Endothelial cell of hepatic sinusoid (primary cell): ENCODE measurements around the gene STARD13.

Experiments used
- in situ Hi-C: cut with HindIII; loops from 2 replicates; pipeline ENCODE4 v1.10.0; 2017; ENCODE audit warnings: low sequenced_read_pairs

Gene STARD13, protein sequence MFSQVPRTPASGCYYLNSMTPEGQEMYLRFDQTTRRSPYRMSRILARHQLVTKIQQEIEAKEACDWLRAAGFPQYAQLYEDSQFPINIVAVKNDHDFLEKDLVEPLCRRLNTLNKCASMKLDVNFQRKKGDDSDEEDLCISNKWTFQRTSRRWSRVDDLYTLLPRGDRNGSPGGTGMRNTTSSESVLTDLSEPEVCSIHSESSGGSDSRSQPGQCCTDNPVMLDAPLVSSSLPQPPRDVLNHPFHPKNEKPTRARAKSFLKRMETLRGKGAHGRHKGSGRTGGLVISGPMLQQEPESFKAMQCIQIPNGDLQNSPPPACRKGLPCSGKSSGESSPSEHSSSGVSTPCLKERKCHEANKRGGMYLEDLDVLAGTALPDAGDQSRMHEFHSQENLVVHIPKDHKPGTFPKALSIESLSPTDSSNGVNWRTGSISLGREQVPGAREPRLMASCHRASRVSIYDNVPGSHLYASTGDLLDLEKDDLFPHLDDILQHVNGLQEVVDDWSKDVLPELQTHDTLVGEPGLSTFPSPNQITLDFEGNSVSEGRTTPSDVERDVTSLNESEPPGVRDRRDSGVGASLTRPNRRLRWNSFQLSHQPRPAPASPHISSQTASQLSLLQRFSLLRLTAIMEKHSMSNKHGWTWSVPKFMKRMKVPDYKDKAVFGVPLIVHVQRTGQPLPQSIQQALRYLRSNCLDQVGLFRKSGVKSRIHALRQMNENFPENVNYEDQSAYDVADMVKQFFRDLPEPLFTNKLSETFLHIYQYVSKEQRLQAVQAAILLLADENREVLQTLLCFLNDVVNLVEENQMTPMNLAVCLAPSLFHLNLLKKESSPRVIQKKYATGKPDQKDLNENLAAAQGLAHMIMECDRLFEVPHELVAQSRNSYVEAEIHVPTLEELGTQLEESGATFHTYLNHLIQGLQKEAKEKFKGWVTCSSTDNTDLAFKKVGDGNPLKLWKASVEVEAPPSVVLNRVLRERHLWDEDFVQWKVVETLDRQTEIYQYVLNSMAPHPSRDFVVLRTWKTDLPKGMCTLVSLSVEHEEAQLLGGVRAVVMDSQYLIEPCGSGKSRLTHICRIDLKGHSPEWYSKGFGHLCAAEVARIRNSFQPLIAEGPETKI

DNA sequence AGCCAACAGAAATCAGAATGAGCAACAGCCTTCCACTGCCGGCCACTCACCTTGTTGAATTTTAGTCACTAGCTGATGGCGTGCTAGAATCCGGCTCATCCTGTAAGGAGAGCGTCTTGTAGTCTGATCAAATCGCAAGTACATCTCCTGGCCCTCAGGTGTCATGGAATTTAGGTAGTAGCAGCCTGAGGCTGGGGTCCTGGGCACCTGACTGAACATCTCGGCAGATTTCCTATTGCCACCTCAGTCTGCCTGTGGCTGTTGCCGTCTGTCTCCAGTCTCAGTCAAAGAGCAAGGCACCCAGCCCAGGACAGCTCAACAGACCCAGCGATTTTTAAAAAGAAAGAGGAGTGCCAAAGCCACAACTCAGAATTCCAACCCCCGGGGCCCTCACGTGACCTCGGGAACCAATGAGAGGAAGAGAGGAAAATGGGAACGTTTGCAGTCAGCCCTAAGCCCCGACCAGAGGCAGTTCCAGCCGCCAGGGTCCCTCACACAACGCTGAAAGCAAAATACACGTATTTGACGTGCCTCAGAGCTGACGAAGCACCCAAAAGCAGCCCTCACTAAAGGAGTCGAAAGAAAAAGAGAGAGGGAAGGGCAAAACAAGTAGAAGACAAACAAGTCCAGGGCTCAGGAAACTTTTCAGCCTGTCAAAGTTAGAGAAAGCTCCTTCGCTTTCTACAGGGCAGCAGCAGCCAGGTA lies at the start of gene STARD13:
Gene STARD13 (minus strand): TSS at position 336 of the 705 bp plus-strand sequence. CDS start 117 bp downstream, at position 219.
- in situ Hi-C loops = no loop called here

DNA sequence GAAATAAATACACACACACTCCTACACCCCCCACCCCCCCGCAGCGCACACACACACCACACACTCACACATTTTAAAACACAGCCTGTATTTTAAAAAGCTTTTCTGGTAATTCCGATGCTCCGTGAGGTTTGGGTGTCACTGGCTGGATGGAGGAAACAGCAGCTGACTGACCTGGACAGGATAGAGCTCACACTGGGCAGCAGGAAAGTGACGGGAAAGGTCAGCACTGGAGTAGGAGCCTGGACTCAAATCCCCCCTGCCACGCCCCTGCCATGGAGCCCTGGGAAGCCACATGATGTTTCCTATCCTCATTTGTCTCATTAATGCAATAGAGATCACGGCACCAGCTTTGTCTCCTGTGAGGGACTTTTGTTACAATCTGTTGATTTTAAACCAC lies 49.3 kb upstream of the STARD13 start:
- in situ Hi-C loops = no loop called here

DNA sequence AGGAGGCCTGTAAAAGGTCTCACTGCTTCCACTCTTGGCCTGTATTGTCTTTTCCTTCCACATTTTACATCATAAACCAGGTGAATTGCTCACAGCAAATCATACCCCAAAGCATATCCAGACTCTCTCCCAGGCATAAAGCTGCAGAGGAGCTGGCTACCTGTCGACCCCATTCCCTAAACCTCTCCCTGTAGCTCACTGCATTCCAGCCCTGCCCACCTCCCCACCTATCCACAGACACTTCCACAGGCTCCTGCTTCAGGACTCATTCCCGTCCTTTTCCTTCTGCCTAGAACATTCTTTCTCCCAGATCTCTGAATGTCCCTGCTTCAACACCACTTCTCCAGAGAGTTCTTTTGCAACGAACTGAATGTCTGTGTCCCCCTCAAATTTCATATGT lies 46.4 kb upstream of the STARD13 start:
- in situ Hi-C loops = no loop called here

DNA sequence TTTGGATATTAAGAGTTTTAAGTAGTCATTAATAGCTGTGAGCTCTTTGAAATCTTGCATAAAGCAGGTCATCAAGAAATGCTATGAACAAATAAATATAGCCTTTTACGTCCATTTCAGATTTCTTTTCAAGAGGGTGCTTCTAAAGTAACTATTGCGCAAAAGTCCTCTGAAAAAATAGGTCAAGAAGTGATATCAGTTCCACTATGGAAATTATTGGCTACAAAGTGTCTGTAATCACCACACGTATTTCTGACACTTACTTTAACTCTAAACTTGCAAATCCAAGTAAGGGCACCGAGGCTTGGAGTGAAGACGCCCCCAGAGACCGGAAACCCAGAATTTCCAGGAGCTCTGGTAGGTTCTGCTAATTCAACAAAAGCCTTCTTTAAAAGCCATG lies 44.9 kb upstream of the STARD13 start:
- in situ Hi-C loops = no loop called here

DNA sequence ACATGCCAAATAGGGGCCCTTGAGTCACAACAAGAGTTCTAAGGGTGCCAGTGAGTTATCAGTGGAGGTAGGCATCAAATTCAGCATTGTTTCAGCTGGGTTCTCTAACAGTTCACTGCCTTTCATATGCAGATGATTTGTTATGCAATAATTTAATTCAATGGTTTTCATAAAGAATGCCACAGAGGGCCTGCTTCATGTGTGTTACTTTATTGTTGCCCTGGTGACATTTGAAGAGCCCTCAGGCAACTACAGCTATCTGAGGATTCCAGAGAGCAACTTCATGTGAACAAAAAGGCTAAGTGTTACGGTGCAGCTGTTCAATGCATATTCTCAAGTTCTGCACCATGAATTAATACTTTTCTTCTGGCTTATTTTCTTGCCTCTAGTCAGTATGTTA lies 43.1 kb upstream of the STARD13 start:
- in situ Hi-C loops = no loop called here

DNA sequence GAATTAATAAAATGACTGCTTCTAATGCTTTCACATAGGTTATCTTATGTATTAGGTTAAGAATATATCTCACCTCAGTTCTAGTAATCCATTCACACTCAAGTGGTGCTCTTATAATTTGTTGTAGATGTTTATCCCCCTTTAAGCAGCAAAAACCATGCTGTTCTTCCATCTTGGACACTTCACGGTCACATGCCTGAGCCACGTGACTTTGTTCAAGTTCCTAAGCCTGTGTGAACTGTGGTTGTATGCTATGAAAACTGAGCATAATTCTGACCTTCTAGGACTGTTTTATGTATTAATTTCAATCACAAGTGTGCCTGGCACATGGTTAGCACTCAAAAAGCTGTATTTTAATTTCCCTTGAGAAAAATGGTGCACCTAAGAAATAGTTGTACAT lies 41.2 kb upstream of the STARD13 start:
- in situ Hi-C loops = no loop called here

DNA sequence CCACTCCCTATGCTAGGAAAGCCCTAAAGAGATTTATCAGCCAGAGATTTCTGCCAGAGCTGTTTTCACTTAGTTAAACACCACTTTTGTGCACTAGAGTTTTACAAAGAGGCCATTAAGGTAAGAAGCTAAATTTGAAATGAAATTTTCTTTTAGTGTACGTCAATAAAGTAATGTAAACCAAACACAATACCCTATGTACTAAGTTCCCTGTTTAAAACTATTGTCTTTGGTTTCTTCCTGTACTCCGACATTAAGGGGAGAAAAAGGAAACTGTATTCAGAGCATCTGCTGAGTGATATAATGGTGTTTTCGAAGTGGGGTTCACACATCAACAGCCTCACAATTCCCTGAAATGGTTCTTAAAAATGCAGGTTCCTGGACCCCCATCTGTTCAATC lies 40.7 kb upstream of the STARD13 start:
- in situ Hi-C loops = no loop called here

DNA sequence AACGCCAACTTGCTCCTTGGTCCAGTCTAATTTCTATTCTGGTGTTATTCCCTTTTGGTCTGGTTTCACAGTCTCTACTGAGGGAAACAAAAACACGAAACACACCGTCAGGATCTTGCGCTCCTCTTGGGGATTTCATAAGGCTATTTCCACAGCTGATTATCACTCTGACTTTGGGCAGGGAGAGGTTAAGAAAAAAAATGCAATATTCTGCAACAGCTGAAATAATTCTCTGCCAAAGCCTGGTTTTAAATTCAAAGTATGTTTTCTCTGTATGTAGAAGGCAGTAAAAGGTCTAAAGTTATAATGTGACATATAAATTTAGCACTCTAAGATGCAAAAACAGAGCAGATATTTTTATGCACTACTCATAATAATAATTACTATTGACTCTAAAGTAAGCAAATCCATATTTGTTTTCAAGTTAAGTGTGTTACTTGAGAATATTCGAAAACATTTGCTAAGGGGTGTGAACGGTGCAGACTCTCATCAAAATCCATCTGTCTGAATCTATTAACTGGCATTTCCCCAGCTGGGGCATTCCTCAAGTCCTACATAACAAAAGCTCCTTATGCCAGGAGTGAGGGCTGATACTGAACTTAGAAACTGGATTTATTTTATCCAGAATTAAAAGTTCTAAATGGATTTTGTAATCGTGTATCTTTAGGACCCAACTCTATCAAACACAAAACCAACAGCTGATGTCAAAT lies 38.4 kb upstream of the STARD13 start:
- in situ Hi-C loops = no loop called here

DNA sequence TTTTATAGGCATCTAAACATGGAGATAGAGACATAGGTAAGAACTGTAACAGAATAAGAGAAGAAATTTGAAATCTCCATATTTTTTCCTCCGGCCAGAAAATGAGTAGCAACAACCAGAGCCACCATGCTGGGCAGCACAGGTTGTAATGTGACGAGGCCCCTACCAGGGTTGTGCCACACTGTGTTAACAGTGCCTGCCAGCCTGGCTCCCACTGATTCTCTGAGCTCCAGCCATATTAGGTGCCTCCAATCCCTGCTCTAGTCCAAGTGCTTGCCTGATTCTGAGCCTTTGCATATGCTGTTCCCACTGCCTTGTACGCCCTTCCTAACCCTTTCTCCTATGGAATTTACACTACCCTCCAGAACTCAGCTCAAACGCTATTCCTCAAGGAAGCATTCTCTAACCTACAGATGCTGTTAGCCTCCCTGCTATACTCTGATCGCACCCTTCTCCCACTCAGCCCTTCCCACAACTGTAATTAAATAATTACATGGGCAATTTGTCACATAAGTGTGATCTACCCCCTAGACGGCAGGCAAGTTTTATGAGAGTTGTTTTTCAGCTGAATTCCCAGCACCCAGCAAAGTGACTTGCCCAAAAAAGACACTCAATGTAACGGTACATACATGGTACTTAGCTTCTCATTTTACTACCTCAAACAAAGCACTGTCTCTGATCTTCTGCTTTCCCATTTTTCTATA lies 37.6 kb upstream of the STARD13 start:
- in situ Hi-C loops = no loop called here

DNA sequence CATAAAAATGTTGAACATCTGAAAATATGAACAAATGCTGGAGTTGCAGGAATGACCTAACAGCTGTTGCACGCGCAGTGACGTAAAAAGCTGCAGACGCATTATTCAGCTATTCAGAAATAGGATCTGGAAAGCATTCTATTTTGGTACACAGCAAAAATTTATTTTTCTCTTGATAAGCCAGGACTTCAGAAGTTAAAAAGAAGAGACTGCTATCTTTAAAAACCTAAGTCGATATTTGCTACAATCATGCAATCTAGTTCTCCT lies 36.9 kb upstream of the STARD13 start:
- in situ Hi-C loops = no loop called here

DNA sequence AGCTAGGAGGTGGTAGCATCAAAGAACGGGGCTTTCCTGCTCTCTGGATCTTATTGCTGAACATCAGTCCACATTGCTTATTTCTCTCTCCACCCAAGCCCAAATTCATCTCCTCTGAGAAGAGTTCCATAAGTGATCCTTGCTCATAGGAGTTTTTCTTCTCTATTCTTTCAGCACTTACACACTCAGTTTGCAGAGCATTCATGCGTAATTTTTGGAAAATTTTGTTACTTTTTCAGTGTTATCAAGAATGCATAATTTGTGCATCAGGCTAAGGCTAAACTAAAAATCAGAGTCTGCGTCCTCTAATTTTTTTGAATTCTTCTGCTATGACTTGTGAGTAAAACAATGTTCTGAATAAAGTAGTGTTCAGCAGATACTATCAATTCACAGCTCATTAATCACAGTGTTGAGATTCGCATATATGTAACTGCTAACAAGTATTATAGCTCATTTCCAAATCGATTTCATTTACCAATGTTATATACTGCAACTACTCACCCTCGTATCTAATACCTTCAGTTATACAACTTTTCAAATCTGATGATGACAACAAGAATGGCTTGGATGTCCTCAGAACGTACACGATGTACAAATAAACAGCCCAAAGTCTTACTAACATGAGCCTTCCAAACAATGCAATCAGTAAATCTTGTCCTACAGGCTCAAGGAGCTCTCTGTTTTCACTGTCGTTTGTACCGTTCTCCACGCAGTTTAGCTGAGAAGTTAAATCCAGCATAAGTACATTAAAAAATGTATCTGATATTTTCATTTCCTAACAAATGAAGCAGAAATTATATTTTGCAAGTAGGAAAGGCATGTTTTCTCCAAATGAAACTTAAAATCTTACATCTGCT lies 36.4 kb upstream of the STARD13 start:
- in situ Hi-C loops = no loop called here

DNA sequence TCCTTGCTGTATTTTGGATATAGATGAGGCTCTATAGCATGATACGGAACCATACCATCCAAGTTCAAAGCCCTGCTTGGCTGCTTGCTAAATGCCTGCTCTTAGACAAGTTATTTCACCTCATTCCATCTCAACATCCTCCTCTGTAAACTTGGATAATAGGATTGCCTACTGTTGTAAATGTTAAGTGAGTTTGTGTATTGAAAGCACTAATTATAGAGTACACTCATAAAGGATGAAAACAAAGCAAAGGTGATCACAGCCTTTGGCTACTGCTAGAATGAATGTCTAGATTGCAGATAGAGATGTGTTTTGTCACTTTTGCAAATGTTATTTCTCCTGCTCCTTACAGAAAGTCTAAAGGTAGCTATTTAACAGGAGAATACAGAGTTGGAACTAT lies 34.3 kb upstream of the STARD13 start:
- in situ Hi-C loops = no loop called here

DNA sequence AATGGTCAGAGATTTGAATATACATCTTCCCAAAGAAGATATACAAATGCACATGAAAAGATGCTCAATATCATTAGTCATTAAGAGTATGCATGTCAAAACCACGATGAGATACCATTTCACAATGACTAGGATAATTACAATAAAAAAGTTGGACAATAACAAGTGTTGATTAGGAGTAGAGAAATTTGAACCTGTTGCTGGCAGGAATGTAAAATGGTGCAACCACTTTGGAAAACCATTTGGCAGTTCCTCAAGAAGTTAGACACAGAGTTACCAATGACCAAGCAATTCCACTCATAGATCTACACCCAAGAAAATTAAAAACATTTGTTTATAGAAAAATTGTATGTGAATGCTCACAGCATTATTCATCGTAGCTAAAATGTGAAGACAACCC lies 33.2 kb upstream of the STARD13 start:
- in situ Hi-C loops = no loop called here

DNA sequence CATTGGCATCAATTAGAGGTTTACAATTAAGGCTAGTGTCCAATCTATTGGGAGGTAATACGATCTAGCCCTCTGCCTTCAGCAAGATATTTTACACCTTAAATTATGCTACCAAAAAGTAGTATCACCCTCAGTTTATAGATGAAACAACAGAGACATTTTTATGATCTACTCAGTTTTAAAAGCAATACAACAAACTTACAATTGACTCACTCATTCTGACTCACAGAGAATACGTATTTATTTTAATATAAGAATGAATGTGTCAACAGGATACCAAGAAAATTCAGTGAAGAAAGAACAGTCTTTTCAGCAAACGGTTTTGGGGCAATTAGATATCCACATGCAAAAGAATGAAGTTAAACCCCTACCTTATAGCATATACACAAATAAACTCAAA lies 32.5 kb upstream of the STARD13 start:
- in situ Hi-C loops = no loop called here

DNA sequence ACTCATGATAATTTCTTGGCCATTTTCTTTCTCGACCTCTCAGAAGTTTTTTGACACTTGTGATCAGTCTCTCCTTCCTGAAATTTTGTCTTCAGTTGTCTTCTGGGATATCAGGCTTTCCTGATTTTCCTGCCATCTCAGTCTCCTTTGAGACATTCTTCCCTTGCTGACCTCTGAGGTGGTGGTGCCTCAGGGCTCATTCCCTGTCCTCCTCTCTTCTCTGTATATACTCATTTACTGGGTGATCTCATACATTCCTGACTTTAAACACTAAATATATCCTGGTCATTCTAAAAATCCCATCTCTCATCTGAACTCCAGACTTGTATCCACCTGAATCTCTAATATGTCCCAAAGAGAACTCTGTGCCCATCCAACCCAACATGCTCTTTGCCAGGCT lies 31.3 kb upstream of the STARD13 start:
- in situ Hi-C loops = no loop called here

DNA sequence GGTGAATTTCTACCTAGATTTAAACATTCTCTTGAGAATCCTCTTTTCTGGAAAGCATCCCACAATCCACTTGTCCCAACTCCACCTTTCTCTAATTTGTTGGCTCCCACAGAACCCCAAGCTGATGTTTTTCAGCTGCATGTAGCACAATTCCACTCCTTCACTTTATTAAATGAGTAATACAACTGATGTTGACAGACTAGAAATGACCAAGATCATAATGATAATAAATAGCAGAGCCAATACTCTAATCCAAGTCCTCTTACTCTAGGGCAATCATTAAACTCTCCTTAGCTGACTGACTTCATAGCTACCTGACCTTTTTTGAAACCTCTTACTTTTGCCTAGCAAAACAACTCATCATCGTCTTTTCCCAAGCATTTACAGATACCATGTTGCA lies 27.9 kb upstream of the STARD13 start:
- in situ Hi-C loops = no loop called here

DNA sequence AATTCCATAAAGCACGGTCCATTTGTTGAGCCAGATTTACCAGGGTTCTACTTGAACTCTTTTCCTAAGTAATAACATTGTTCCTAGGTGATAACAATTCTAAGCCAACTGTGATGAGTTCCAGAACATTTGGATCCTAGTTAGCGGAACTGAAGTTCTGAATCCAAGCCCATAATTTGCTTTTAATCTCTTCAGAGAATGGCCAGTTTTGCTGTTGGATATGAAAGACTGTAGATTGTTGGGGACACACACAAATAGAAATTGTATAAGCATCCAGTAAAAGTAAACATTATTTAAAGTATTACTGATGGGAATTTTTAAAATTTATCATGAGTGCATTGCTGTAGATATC lies 27.3 kb upstream of the STARD13 start:
- in situ Hi-C loops = no loop called here

DNA sequence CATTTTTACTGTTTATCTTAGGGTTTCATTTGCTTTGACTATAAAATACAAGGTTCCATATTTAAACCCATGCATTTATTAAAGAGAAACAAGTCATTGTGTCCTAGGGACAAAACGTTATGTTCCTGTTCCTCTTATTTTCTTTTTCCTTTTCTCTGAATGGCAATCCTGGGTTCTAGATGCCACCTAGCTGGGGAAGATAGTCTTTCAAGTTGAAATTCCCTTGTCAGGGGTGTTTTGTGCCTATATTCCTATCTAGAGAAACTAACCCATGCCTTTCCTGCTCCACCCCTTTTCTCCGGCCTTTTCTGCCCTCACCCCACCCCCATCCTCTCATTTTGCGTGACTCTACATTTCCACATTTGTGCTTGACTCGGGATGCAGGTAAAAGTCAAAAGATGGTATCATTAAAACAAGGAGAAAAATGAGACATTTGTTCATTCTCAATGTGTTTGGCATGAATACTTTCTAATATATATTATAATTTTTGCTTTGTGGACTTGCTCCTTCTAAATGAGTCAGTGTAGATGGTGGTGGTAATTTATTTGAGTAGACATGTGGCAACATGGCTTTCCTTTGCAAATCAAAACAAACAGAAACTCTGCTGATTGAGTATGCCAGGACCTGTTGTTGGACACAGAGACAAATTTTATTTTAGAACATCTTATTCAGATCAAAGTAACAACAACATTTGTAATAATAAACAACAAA lies 26.8 kb upstream of the STARD13 start:
- in situ Hi-C loops = no loop called here

DNA sequence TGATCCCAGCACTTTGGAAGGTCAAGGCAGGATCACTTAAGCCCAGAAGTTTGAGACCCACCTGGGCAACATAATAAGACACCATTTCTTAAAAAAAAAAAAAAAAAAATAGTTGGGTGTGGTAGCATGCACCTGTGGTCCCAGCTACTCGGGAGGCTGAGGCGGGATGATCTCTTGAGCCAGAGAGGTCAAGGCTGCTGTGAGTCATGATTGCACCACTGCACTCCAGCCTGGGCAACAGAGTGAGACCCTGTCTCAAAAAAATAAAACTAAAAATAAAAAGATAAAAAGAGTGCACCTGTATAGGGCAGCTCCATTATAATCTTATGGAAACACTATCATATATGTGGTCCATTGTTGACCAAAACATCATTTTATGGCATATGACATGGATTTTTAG lies 25.5 kb upstream of the STARD13 start:
- in situ Hi-C loops = no loop called here
